Measurements from ENCODE around the gene ZNF805.
"Not testable (repeated sequence)": the region's sequence is repeated elsewhere in the genome, so short reads cannot be mapped to it uniquely, and the experiment has no call there.

The ZNF805 gene

DNA sequence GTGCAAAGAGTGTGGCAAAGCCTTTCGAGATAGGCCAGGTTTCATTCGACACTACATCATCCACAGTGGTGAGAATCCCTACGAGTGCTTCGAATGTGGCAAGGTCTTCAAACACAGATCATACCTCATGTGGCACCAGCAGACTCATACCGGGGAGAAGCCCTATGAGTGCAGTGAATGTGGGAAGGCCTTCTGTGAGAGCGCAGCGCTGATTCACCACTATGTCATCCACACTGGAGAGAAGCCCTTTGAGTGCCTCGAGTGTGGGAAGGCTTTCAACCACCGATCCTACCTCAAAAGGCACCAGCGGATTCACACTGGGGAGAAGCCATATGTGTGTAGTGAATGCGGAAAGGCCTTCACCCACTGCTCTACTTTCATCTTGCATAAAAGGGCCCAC is 13.3 kb downstream of the ZNF805 start:
- not testable (repeated sequence) for H2BK12ac ChIP-seq (ENCODE audit: low read length); H4K8ac ChIP-seq (ENCODE audit: low read depth, low read length); H3K27ac ChIP-seq (replicated peaks; ENCODE audit: low read length); H2BK15ac ChIP-seq (ENCODE audit: low read length); H2BK120ac ChIP-seq (ENCODE audit: low read depth, low read length); H2AFZ ChIP-seq (ENCODE audit: low read length); H4K91ac ChIP-seq (ENCODE audit: low read depth, low read length, poor library complexity); H3K79me1 ChIP-seq (ENCODE audit: low read depth, low read length); H3K27me3 ChIP-seq (ENCODE audit: control insufficient read depth in 3 of 3, insufficient read depth in 3 of 3, low read depth in 1 of 3, low read length in 3 of 3); H3K4me1 ChIP-seq (ENCODE audit: control insufficient read depth in 2 of 2, insufficient read depth in 1 of 2, low read depth in 1 of 2, low read length in 2 of 2); H3K9me3 ChIP-seq (replicated peaks in 1 of 2; ENCODE audit: control insufficient read depth in 2 of 2, insufficient read depth in 1 of 2, low read depth in 1 of 2, low read length in 2 of 2); H3K4ac ChIP-seq (ENCODE audit: low read length); H3K14ac ChIP-seq (ENCODE audit: low read length); H3K4me3 ChIP-seq (ENCODE audit: low read length in 2 of 2); H2BK5ac ChIP-seq (ENCODE audit: low read length); H3K4me2 ChIP-seq (ENCODE audit: insufficient read depth, low read length, poor library complexity, severe bottlenecking); DNase-seq (ENCODE audit: low spot score); H3K18ac ChIP-seq (ENCODE audit: low read length); H2AK5ac ChIP-seq (ENCODE audit: low read depth, low read length); H3K23ac ChIP-seq (ENCODE audit: low read depth, low read length, poor library complexity); H3K9ac ChIP-seq (ENCODE audit: low read depth, low read length, poor library complexity)
- WGBS, 2 donors (ENCODE audit: extremely low coverage in 2 of 2, insufficient read length in 2 of 2, insufficient replicate concordance in 1 of 2): no CpG with 5 or more reads among the region's 11 CpGs
- peaks cover 22 to 85% of the 10 kb centered on the region in 2 donors for H3K36me3 ChIP-seq (replicated peaks in 1 of 2; ENCODE audit: control insufficient read depth in 2 of 2, insufficient read depth in 2 of 2, low read length in 2 of 2)

DNA sequence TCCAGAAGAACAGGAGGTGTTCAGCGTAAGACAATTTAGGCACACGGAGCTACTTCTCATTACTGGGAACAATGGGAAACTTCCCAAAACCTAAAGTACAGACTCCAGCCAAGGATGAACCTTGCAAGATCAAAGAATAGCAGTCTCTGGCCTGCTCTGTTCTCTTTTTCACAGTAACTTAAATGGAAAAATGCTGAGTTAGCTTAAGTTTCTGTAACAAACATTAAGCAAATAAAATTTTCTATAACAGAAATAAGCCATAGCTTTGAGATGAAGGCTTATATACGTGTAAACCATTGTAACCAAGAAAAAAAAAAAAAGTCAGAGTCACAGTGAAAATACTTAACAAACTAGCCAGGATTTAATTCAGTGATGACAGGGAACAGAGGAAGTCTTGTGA is 21.6 kb downstream of the ZNF805 start:
- Histone ChIP-seq H2BK15ac (ENCODE audit: low read length) (no peak overlapping the region), H4K8ac (ENCODE audit: low read depth, low read length) (no peak overlapping the region), H3K27ac (replicated peaks; ENCODE audit: low read length) (no peak overlapping the region), H3K18ac (ENCODE audit: low read length) (no peak overlapping the region), H3K14ac (ENCODE audit: low read length) (no peak overlapping the region), H2BK120ac (ENCODE audit: low read depth, low read length) (no peak overlapping the region), H3K23ac (ENCODE audit: low read depth, low read length, poor library complexity) (no peak overlapping the region), H3K27me3 (ENCODE audit: control insufficient read depth in 3 of 3, insufficient read depth in 3 of 3, low read depth in 1 of 3, low read length in 3 of 3) (no peaks in the 10 kb centered on the region), H3K4me2 (ENCODE audit: insufficient read depth, low read length, poor library complexity, severe bottlenecking) (no peak overlapping the region), H2AK5ac (ENCODE audit: low read depth, low read length) (no peak overlapping the region), H2BK5ac (ENCODE audit: low read length) (no peak overlapping the region), H3K4me3 (ENCODE audit: low read length in 2 of 2) (no peak overlapping the region), H3K9ac (ENCODE audit: low read depth, low read length, poor library complexity) (no peak overlapping the region), H3K36me3 (replicated peaks in 1 of 2; ENCODE audit: control insufficient read depth in 2 of 2, insufficient read depth in 2 of 2, low read length in 2 of 2) (peaks cover 2 to 29% of the 10 kb centered on the region in 2 donors), H4K91ac (ENCODE audit: low read depth, low read length, poor library complexity) (no peak overlapping the region), H3K9me3 (replicated peaks in 1 of 2; ENCODE audit: control insufficient read depth in 2 of 2, insufficient read depth in 1 of 2, low read depth in 1 of 2, low read length in 2 of 2) (no peaks in the 10 kb centered on the region), H3K4ac (ENCODE audit: low read length) (no peak overlapping the region), H2AFZ (ENCODE audit: low read length) (no peak overlapping the region), H2BK12ac (ENCODE audit: low read length) (no peak overlapping the region), H3K4me1 (ENCODE audit: control insufficient read depth in 2 of 2, insufficient read depth in 1 of 2, low read depth in 1 of 2, low read length in 2 of 2) (no peaks in the 10 kb centered on the region), H3K79me1 (ENCODE audit: low read depth, low read length) (no peaks in the 10 kb centered on the region)
- no peak for DNase-seq (ENCODE audit: low spot score)
- WGBS, 2 donors (ENCODE audit: extremely low coverage in 2 of 2, insufficient read length in 2 of 2, insufficient replicate concordance in 1 of 2): no CpG with 5 or more reads among the region's 3 CpGs

DNA sequence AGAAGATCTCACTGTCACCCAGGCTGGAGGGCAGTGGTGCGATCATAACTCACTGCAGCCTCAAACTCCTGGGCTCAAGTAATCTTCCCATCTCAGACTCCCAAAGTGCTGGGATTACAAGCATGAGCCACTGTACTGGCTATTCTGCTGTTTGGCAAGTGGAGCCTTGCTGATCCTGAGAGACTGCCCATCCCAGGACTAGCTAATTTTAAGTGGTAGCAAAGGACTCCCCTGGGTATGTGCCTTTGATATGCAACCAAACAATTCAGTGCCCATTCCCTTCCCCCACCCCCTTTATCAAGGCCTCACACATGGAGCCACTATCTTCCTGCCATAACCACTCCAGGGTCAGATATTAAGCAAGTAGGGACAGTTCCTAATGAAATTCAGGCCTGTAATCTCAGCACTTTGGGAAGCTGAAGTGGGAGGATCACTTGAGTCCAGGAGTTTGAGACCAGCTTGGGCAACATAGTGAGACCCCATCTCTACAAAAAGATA is 22.9 kb downstream of the ZNF805 start:
- Histone ChIP-seq H2AK5ac (ENCODE audit: low read depth, low read length) (no peak overlapping the region), H2BK15ac (ENCODE audit: low read length) (no peak overlapping the region), H3K4ac (ENCODE audit: low read length) (no peak overlapping the region), H3K36me3 (replicated peaks in 1 of 2; ENCODE audit: control insufficient read depth in 2 of 2, insufficient read depth in 2 of 2, low read length in 2 of 2) (peaks cover 2 to 23% of the 10 kb centered on the region in 2 donors), H3K27me3 (ENCODE audit: control insufficient read depth in 3 of 3, insufficient read depth in 3 of 3, low read depth in 1 of 3, low read length in 3 of 3) (no peaks in the 10 kb centered on the region), H3K9ac (ENCODE audit: low read depth, low read length, poor library complexity) (no peak overlapping the region), H2BK120ac (ENCODE audit: low read depth, low read length) (no peak overlapping the region), H3K4me2 (ENCODE audit: insufficient read depth, low read length, poor library complexity, severe bottlenecking) (no peak overlapping the region), H2BK12ac (ENCODE audit: low read length) (no peak overlapping the region), H3K79me1 (ENCODE audit: low read depth, low read length) (no peaks in the 10 kb centered on the region), H3K27ac (replicated peaks; ENCODE audit: low read length) (no peak overlapping the region), H3K23ac (ENCODE audit: low read depth, low read length, poor library complexity) (no peak overlapping the region), H3K9me3 (replicated peaks in 1 of 2; ENCODE audit: control insufficient read depth in 2 of 2, insufficient read depth in 1 of 2, low read depth in 1 of 2, low read length in 2 of 2) (no peaks in the 10 kb centered on the region), H3K14ac (ENCODE audit: low read length) (no peak overlapping the region), H2AFZ (ENCODE audit: low read length) (no peak overlapping the region), H3K4me3 (ENCODE audit: low read length in 2 of 2) (no peak overlapping the region), H2BK5ac (ENCODE audit: low read length) (no peak overlapping the region), H4K8ac (ENCODE audit: low read depth, low read length) (no peak overlapping the region), H3K4me1 (ENCODE audit: control insufficient read depth in 2 of 2, insufficient read depth in 1 of 2, low read depth in 1 of 2, low read length in 2 of 2) (peaks cover 0 to 5% of the 10 kb centered on the region in 2 donors), H3K18ac (ENCODE audit: low read length) (no peak overlapping the region), H4K91ac (ENCODE audit: low read depth, low read length, poor library complexity) (no peak overlapping the region)
- WGBS, 2 donors (ENCODE audit: extremely low coverage in 2 of 2, insufficient read length in 2 of 2, insufficient replicate concordance in 1 of 2): no CpG with 5 or more reads among the region's 1 CpG
- no peak for DNase-seq (ENCODE audit: low spot score)

DNA sequence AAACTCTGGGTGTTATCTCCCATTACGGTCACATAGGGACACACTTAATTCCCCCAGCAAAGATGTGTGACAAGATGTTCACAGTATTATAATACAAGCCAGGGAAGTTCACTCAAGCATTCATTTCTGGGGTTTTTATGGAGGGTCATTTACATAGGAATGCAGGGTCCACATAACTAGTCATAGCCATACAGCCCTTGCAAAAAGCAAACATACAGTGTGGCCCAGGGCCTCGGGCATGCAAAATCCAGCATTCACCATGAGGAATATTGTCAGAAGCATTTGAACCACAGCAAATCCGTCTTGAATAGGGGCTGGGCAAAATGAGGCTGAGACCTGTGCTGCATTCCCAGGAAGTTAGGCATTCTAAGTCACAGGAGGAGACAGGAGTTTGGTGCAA is 26.9 kb downstream of the ZNF805 start:
- no CpG with 5 or more reads among the region's 3 CpGs for WGBS, 2 donors (ENCODE audit: extremely low coverage in 2 of 2, insufficient read length in 2 of 2, insufficient replicate concordance in 1 of 2)
- H2BK5ac ChIP-seq (ENCODE audit: low read length): no peak overlapping the region
- H3K18ac ChIP-seq (ENCODE audit: low read length): no peak overlapping the region

More for the DNA sequence above, 26.9 kb downstream of the ZNF805 start:
- no peak overlapping the region for H3K14ac ChIP-seq (ENCODE audit: low read length)
- DNase-seq (ENCODE audit: low spot score): no peak
- no peak overlapping the region for H3K23ac ChIP-seq (ENCODE audit: low read depth, low read length, poor library complexity)
- no peaks in the 10 kb centered on the region for H3K9me3 ChIP-seq (replicated peaks in 1 of 2; ENCODE audit: control insufficient read depth in 2 of 2, insufficient read depth in 1 of 2, low read depth in 1 of 2, low read length in 2 of 2)
- H2BK120ac ChIP-seq (ENCODE audit: low read depth, low read length): no peak overlapping the region
- no peak overlapping the region for H3K27ac ChIP-seq (replicated peaks; ENCODE audit: low read length)
- no peak overlapping the region for H2BK12ac ChIP-seq (ENCODE audit: low read length)
- H2BK15ac ChIP-seq (ENCODE audit: low read length): no peak overlapping the region
- H3K9ac ChIP-seq (ENCODE audit: low read depth, low read length, poor library complexity): no peak overlapping the region
- H3K4ac ChIP-seq (ENCODE audit: low read length): no peak overlapping the region
- peaks cover 0 to 5% of the 10 kb centered on the region in 2 donors for H3K4me1 ChIP-seq (ENCODE audit: control insufficient read depth in 2 of 2, insufficient read depth in 1 of 2, low read depth in 1 of 2, low read length in 2 of 2)
- peaks cover 0 to 5% of the 10 kb centered on the region in 2 donors for H3K36me3 ChIP-seq (replicated peaks in 1 of 2; ENCODE audit: control insufficient read depth in 2 of 2, insufficient read depth in 2 of 2, low read length in 2 of 2)
- no peak overlapping the region for H3K4me3 ChIP-seq (ENCODE audit: low read length in 2 of 2)
- H3K79me1 ChIP-seq (ENCODE audit: low read depth, low read length): no peaks in the 10 kb centered on the region
- no peak overlapping the region for H4K91ac ChIP-seq (ENCODE audit: low read depth, low read length, poor library complexity)
- no peaks in the 10 kb centered on the region for H3K27me3 ChIP-seq (ENCODE audit: control insufficient read depth in 3 of 3, insufficient read depth in 3 of 3, low read depth in 1 of 3, low read length in 3 of 3)
- H2AFZ ChIP-seq (ENCODE audit: low read length): peak overlapping the region; percentile 34
- H2AK5ac ChIP-seq (ENCODE audit: low read depth, low read length): no peak overlapping the region
- H3K4me2 ChIP-seq (ENCODE audit: insufficient read depth, low read length, poor library complexity, severe bottlenecking): no peak overlapping the region
- no peak overlapping the region for H4K8ac ChIP-seq (ENCODE audit: low read depth, low read length)

Data from neuronal stem cell (in vitro differentiated cells).